NB4 (cell line): ENCODE data around the gene BMPER.

Experiments used
- DNase-seq: peaks from one replicate; pipeline ENCODE4 v3.0.0; 2010; ENCODE audit warnings: low read depth
- H3K4me3 ChIP-seq: one replicate; pipeline ENCODE4 v1.5.1; 2011; ENCODE audit warnings: mild to moderate bottlenecking, low read depth, low read length, moderate library complexity
- MYC ChIP-seq: IDR thresholded peaks from 2 replicates; pipeline ENCODE4 v1.6.1; 2011; ENCODE audit warnings: low read depth, low read length
- POLR2A ChIP-seq: IDR thresholded peaks from 2 replicates; pipeline ENCODE4 v1.6.1; 2011; ENCODE audit warnings: mild to moderate bottlenecking; ENCODE audit not compliant: insufficient read length; ENCODE audit errors: extremely low read depth
- TF ChIP-seq, protein P1 (sequence below): IDR thresholded peaks from one replicate; pipeline ENCODE4 v1.5.1; 2012; ENCODE audit warnings: low read depth, low read length
- TF ChIP-seq, protein P2 (sequence below): IDR thresholded peaks from 2 replicates; pipeline ENCODE4 v1.6.1; 2011; ENCODE audit warnings: low read depth, low read length

Gene BMPER

DNA sequence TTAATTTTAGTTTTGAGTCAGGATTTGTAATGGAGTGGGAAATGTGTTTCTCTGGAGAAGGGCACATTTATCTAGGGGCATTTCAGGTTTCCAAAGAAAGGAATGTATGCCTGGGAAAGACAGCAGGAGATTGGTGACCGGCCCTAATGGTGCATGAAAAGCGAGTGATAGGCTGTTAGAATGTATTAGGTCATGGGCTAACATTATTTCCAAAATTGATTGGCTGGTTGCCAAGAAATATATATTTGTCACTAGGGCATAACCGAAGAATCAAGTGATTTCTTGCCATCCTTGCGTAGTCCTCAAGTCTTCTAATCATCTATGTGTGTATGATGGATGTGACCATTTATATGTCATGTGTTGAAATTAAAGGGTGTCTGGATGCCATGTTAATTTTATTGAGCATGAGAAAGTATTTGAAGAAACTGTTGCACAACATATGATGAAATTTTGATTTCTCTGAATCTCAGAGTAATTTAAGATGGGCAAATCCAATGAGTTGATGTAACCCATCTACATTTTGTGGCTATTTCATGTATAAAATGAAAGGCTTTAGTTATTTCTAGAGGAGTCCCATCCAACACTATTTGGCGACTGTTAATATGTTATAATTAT is 248.4 kb downstream of the BMPER start:
- H3K4me3 ChIP-seq, result no peak overlapping the region
- DNase-seq, result no peak
- no peak for TF ChIP-seq POLR2A
- TF ChIP-seq MYC, result no peak
- TF ChIP-seq, protein P1, sequence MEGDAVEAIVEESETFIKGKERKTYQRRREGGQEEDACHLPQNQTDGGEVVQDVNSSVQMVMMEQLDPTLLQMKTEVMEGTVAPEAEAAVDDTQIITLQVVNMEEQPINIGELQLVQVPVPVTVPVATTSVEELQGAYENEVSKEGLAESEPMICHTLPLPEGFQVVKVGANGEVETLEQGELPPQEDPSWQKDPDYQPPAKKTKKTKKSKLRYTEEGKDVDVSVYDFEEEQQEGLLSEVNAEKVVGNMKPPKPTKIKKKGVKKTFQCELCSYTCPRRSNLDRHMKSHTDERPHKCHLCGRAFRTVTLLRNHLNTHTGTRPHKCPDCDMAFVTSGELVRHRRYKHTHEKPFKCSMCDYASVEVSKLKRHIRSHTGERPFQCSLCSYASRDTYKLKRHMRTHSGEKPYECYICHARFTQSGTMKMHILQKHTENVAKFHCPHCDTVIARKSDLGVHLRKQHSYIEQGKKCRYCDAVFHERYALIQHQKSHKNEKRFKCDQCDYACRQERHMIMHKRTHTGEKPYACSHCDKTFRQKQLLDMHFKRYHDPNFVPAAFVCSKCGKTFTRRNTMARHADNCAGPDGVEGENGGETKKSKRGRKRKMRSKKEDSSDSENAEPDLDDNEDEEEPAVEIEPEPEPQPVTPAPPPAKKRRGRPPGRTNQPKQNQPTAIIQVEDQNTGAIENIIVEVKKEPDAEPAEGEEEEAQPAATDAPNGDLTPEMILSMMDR, result no peak
- TF ChIP-seq, protein P2, sequence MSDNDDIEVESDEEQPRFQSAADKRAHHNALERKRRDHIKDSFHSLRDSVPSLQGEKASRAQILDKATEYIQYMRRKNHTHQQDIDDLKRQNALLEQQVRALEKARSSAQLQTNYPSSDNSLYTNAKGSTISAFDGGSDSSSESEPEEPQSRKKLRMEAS, result no peak

DNA sequence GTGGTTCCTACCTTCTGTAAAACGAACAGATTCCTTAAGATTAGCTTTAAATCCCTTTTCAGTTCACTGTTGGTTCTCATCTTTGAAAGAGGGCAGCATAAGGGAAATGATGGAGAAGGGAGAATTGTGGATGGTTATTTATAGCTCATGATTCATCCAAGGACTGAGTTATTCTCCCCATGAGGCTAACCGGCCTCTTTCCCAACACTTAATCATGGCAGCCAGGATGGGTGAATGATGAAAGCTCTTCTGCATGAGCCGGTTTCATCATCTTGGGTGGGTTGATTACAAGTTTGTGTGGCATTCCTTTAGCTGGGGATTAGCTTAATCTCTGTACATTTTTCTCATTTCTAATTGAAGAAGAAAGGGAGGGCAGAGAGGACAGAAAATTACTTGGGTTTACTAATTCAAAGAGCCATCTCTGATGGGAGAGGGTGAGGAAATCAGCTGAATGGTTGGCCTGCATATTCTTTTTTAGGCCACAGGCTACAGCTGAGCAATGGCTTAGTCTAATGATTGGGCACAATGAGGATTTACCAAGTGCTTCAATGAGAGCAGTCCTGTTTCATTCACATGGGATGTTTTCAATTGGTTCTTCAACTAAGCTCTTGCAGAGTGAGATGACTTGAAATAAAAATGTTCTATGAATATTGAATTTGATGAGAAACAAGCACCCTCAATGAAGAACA is 250.0 kb downstream of the BMPER start:
- no peak for TF ChIP-seq MYC
- TF ChIP-seq, protein P1, result no peak
- no peak for TF ChIP-seq POLR2A
- TF ChIP-seq, protein P2, result no peak
- H3K4me3 ChIP-seq, result no peak overlapping the region
- DNase-seq, result peak; percentile 88

- no peak overlapping the region for H3K4me3 ChIP-seq
- TF ChIP-seq, protein P2, result no peak
- TF ChIP-seq, protein P1, result no peak
- TF ChIP-seq POLR2A, result no peak
- TF ChIP-seq MYC, result no peak
- DNase-seq, result no peak
Measured at GRCh38 chr7:34156336-34156735, 251.0 kb downstream of the BMPER start.

DNA sequence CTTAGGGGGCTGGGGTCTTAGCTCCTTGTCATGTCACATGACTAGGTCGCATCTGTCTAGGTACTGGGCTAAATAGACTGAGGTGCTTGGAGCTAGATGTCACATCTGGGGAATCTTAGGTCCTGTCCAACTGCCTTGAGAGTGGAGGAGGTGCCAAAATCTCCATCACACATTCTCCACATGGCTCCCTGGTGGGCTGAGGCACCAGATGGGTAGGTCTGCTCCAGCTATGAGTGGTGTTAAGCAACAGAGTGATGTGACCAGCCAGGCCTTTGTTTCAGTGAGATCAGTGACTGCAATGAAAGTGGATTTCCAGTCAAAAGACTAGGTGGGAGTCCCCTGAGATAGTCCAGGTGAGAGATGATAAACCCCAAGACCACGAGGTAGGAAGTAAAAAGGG is 251.8 kb downstream of the BMPER start:
- TF ChIP-seq, protein P1, result no peak
- DNase-seq, result no peak
- H3K4me3 ChIP-seq, result no peak overlapping the region

- H3K4me3 ChIP-seq, result no peak overlapping the region
- DNase-seq, result no peak
- TF ChIP-seq, protein P1, result peak; percentile 14
- no peak for TF ChIP-seq POLR2A
Measured at GRCh38 chr7:34158368-34159153, 253.2 kb downstream of the BMPER start.
